ENCODE results near the gene TMEM221.
A peak's percentile ranks its signal among the peaks of the same experiment; 100 is the strongest.

TMEM221 gene

GRCh38 chr19:17441241-17442021, 7.0 kb downstream of the TMEM221 start:
- DNase-seq (ENCODE audit: low spot score), result peak; percentile 51

GRCh38 chr19:17436874-17437267, 11.6 kb downstream of the TMEM221 start:
- DNase-seq (ENCODE audit: low spot score), result no peak

- DNase-seq (ENCODE audit: low spot score), result no peak
Observed at GRCh38 chr19:17436094-17436873, 12.2 kb downstream of the TMEM221 start.

- no peak for DNase-seq (ENCODE audit: low spot score)
Observed at GRCh38 chr19:17435218-17435617, 13.2 kb downstream of the TMEM221 start.

- DNase-seq (ENCODE audit: low spot score), result no peak
Observed at GRCh38 chr19:17431417-17431816, 17.1 kb downstream of the TMEM221 start.

- no peak for DNase-seq (ENCODE audit: low spot score)
Observed at GRCh38 chr19:17429641-17430113, 18.8 kb downstream of the TMEM221 start.

- DNase-seq (ENCODE audit: low spot score), result no peak
Observed at GRCh38 chr19:17424743-17425365, 23.6 kb downstream of the TMEM221 start.

GRCh38 chr19:17423429-17424208, 24.8 kb downstream of the TMEM221 start:
- no peak for DNase-seq (ENCODE audit: low spot score)

GRCh38 chr19:17421942-17422341, 26.5 kb downstream of the TMEM221 start:
- no peak for DNase-seq (ENCODE audit: low spot score)

GRCh38 chr19:17420475-17420924, 28.0 kb downstream of the TMEM221 start:
- peak; percentile 63 for DNase-seq (ENCODE audit: low spot score)

GRCh38 chr19:17419621-17420474, 28.6 kb downstream of the TMEM221 start, which contains the start of gene MVB12A:
Gene MVB12A (plus strand): TSS chr19:17420047. CDS start chr19:17420136, 89 bp downstream.
- peak; percentile 100 for DNase-seq (ENCODE audit: low spot score)

- no peak for DNase-seq (ENCODE audit: low spot score)
Observed at GRCh38 chr19:17419154-17419620, 29.3 kb downstream of the TMEM221 start.

- no peak for DNase-seq (ENCODE audit: low spot score)
Observed at GRCh38 chr19:17418710-17419109, 29.8 kb downstream of the TMEM221 start.

- no peak for DNase-seq (ENCODE audit: low spot score)
Observed at GRCh38 chr19:17415121-17415520, 33.3 kb downstream of the TMEM221 start.

GRCh38 chr19:17414097-17414496, 34.4 kb downstream of the TMEM221 start:
- no peak for DNase-seq (ENCODE audit: low spot score)

- DNase-seq (ENCODE audit: low spot score), result no peak
Observed at GRCh38 chr19:17411801-17412200, 36.7 kb downstream of the TMEM221 start.

- no peak for DNase-seq (ENCODE audit: low spot score)
Observed at GRCh38 chr19:17409990-17410389, 38.5 kb downstream of the TMEM221 start.

GRCh38 chr19:17406887-17407196, 41.6 kb downstream of the TMEM221 start:
- no peak for DNase-seq (ENCODE audit: low spot score)

GRCh38 chr19:17406046-17406886, 42.2 kb downstream of the TMEM221 start:
- DNase-seq (ENCODE audit: low spot score), result peak; percentile 57

All from RKO (cell line).